KBM-7 (cell line): Measurements from ENCODE around the gene RASSF3.
"Not testable (repeated sequence)": the region's sequence is repeated elsewhere in the genome, so short reads cannot be mapped to it uniquely, and the experiment has no call there.

Experiments used
- DNase-seq: peaks from one replicate; pipeline ENCODE4 v3.0.0-alpha.2; 2015
- in situ Hi-C: fragments of 300-500 bp; cut with MboI; formaldehyde crosslinking; loops from 2 replicates; pipeline ENCODE4 v1.14.3; 2020; ENCODE audit warnings: low sequenced_read_pairs, low pct_unique_long_range_greater_than_20kb, mixed read lengths

RASSF3 gene

DNA sequence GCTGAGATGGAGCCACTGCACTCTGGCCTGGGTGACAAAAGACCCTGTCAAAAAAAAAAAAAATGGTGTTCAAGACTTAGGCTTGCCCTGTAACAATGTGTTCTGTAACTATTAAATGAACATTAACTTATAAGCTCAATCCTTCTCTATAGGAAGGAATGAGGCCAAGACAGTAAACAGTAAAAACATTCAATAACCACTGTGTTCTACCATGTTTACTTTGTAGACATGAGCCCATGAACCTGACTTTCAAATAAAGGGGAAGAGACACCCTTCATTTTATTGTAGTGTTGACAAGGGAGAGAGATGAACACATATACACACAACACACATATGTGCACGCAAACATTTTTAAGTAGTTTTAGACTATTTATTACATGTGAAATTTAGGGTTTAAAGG is 20.1 kb upstream of the RASSF3 start:
- in situ Hi-C loops, result no loop called here
- no peak for DNase-seq

DNA sequence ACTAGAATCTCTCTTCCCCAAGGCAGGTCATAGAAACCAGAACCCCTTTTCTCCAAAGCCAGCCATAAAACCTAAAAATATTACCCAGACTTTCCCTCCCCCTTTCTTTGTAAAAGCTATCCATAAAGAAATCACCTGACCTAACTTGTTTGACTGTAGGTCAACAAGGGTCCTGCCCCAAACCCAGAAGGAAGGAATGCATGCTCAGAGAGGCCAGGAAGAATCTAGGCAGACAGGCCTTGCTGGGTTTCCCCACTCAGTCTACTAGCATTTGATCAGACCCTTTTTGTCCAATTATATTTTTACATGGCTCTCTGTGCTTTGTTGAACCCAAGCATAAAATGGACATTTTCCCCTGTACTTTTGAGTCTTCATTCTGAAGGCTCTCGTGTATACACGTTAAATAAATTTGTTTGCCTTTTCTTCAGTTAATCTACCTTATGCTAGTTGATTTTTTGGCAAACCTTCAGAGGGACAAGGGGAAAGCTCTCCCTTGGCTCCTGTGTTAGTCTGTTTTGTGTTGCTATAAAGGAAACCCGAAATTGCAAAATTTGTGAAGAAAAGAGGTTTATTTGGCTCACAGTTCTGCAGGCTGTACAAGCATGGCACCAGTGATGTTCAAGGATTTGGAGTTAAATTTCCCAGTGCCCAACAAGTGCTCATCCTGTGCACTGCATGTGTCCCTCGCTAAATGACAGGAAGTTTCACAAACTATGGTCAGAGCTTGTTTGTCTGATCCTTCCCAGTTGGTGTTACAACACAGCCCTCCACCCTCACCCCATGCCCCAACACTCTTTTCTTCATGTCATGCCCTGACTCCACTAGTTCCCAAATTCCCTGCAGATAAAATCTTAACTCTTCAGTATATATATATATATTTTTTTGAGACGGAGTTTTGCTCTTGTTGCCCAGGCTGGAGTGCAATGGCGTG is 14.2 kb upstream of the RASSF3 start:
- in situ Hi-C loops, result no loop called here
- DNase-seq, result no peak

DNA sequence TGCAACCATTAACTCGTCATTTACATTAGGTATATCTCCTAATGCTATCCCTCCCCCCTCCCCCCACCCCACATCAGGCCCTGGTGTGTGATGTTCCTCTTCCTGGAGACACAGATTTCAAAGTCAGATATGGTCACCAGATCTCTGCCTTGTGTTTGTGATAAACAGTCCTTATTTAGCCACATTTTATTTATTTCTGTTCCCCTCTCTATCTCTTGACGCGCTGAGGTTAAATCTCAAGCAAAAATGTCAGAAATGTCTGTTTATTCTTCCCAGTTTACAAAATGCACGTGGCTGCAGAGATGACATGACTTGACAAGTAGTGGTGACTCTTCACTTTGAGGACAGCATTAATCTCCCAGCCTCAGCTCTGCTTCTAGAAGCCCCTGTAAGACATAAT is 11.5 kb upstream of the RASSF3 start:
- DNase-seq, result peak; percentile 56
- in situ Hi-C loops, result no loop called here

DNA sequence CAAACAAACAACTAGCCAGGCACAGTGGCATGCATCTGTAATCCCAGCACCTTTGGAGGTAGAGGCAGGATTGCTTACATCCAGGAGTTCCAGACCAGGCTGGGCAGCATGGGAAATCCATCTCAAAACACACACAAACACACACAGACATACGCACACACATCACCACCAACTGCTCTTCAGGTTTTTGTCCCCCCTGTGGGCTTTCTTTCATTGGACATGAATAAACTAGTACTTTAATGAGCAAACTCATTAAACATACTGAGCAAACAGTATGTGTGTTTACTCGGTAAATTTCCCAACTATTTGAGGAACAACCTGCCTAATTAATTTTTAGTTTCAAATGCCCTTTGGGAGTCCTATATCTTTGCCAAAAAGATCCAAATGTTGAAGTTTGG is 10.1 kb upstream of the RASSF3 start:
- in situ Hi-C loops, result no loop called here
- DNase-seq, result no peak

DNA sequence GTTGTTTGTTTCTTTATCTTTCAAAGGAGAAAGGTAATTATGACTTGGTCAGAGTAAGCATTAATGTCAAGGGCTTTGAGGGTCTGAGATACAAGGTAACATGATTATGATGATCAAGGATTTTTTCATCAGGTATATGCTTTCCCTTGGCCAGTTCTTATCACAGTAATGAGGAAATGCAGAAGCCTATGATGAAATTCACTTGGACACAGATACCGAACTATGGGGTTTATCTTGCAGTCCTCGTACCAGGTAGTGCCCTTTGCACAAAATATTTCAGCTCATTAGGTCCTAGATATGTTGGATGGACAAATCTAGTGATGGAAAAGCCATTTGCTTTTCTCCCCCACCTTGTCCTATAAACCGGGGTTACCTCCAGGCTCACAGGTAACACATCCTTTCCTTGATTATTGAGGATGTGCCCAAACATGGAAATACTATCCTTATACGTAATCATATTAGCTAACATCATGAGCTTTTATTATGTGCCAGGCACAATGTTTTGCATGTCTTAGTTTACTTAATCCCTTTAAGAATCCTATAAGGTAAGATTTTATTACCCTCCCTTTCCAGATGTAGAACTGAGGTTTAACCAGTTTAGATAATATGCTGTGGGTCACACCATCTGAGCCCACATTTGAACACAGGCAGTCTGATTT is 7.0 kb upstream of the RASSF3 start:
- in situ Hi-C loops, result no loop called here
- no peak for DNase-seq

DNA sequence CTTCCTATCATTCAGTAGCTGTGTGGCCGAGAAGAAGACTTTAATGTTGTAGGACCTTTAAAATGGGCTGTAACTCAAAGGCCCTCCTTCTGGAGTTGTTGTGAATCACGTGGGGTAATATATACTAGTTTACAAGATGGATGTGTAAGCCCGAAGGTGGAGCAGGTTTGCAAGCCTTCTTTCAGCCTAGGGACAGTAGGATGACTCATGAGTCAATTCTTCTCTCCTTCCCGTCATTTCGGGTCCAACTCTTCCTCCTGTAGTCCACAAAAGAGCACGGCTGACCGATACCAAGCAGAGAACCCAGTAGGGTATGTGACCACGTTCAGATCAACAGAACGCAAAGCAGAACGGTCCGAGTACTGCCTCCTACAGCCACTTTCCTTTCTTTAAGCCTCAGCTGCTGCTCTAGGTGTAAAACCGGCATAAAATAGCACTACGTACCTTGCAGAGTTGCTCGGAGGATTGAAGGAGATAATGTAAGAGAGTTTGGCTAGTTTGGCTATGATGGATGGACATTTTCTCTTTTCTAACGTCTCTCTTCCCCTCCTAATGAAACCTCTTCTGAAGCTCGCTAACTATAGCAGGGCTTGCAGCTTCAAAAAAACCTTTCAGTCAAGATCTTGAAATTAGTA is 1.3 kb upstream of the RASSF3 start:
- peak; percentile 65 for DNase-seq
- in situ Hi-C loops, result no loop called here

DNA sequence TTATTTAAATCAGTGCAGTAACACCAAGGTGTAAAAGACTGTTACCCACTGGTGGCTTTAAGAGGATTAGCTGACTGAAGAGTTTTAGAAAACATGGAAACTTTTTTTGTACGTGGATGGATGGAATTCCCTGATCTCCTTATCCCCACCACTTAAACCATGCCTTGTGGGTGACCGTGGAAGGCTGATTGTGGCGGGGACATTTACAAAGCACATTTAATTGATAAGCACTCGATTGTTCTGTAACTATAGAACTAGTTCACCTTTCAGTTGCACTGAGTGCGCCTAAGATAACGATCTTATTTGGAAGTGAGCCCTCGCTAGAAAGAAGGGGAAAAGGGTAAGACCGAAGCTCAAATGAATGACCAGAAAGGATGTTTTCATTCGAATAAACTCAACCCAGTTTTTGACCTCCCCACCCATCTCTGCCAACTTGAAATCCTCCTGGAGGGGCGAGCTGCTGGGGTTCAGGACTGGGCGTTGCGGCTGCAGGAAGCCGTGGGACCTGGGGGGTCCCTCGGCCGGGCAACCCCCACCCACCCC is 688 bp upstream of the RASSF3 start:
- DNase-seq, result no peak
- in situ Hi-C loops, result no loop called here

DNA sequence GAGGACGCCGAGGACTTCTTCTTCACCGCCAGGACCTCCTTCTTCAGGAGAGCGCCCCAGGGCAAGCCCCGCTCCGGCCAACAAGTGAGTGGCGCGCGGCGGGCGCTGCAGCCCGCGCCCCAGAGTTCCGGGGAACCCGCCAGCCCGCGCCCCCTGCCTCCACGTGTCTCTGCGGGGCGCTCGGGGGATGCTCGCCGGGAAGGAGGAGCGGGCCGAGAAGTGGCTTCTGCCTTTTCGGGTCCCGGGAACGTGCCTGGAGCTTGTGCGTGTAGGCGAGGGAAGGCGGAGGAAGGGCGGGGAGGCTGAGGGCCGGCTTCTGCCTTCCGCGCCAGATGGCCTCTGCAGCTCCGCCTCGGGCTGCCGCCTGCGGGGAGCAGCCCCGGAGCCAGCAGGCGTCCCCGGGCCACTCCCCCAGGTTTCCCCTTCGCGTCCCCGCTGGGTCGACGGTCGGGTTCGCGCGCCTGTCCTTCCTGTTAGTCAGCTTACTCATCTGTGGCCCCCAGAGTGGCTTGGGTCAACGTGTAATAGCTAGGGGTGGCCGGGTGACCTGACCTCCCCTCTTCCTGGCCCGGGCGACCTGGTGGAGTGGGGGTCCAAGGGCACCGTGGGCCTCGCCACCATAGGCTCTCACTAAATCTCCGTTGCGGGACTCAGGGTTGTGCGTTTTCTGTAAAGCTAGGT is 505 bp downstream of the RASSF3 start:
- peak; percentile 85 for DNase-seq
- in situ Hi-C loops, result no loop called here

DNA sequence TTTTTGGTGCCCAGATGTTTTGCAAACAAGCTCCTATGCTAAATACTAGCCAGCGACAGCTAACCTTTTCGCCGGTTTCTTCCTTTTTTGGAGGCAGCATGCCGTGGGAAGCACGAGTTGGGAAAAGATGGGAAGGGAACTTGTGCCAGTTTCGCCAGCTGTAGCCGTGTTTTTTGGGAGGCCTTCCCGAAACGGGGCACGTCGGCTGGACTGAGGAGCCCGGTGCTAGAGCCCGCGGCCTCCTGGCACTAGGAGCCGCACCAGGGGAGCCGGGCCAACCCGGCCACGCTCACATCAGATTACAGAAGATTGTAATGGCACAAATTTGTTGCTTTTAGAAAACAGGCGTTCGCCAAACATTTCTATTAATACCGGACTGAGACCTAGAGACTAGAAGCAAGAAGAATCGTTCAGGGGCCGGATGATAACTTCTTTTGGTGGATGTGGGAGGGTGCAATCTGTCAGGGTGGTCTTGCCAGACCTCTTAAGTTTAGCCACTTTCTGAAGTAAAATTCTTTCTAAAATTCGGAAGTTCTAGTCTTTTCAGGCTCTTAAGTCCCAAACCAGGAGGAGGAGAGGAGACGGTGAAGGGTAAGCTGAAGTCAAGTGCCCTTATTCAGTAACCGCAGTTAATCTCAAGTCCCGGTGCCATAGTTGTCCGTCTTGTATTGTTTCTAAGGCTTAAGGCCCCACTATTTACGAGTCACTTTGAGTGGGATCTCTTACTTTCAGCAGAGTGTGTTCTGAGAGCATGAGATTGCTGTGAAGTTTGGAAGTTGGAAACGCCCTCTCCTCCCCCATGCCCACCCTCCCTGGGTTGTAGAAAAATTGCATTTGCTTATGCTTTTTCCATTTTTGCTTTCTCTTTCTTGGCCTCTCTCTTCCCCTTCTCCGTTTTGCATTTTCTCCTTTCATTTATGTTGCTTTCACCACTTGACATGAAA is 1.3 kb downstream of the RASSF3 start:
- in situ Hi-C loops, result no loop called here
- DNase-seq, result peak; percentile 37

DNA sequence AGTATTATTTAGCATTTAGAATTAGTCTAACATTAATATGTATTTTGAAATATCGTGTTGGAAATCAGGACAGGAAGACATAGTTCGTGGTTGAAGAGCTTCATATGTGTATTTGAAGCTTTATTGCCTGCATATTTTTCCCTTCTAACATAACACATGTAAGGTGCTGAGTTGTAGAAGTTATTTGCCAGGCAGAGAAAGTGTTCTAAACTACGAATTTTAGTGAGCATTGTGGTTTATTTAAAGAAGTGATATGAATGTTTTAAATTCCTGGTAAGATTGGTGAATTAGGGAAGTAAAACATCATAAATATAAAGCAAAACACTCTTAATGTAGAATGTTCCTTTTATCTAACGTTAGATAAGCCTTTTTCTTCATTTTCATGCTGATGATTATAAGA is 2.5 kb downstream of the RASSF3 start:
- in situ Hi-C loops, result no loop called here
- DNase-seq, result no peak

DNA sequence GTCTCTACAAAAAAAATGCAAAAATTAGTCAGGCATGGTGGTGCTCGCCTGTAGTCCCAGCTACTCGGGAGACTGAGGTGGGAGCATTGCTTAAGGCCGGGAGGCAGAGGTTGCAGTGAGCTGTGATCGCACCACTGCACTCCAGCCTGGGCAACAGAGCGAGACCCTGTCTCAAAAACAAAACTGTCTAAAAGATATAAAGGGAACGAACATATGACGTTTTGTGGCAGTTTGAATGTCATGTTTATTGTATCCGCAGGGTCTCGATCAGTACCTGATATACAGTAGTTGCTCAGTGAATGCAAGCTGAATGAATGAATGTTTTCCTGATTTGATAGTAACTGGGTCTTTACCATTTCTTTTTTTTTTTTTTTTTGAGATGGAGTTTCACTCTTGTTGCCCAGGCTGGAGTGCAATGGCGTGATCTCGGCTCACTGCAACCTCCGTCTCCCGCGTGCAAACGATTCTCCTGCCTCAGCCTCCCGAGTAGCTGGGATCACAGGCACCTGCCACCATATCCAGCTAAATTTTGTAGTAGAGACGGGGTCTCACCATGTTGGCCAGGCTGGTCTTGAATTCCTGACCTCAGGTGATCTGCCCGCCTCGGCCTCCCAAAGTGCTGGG is 3.6 kb downstream of the RASSF3 start:
- DNase-seq, in situ Hi-C loops: not testable (repeated sequence)

DNA sequence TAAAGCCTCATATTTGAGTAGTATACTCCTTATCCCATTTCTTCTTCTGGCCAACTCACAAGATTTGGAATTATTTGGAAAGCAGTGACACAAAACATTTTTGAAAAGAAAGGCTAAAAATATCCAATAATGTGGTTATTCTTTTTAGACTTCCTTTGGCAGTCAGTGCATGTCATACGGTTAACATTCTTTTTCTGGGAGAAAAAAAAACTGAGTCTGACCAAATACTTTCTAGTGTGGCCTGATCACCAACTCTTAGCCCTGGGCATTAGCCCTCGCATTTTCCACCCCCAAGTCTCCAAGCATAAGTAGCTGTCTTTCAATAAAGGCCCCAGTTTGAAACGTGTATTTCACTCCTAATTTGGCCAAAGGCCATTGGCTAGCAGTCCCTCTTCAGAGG is 5.9 kb downstream of the RASSF3 start:
- in situ Hi-C loops, result no loop called here
- no peak for DNase-seq

DNA sequence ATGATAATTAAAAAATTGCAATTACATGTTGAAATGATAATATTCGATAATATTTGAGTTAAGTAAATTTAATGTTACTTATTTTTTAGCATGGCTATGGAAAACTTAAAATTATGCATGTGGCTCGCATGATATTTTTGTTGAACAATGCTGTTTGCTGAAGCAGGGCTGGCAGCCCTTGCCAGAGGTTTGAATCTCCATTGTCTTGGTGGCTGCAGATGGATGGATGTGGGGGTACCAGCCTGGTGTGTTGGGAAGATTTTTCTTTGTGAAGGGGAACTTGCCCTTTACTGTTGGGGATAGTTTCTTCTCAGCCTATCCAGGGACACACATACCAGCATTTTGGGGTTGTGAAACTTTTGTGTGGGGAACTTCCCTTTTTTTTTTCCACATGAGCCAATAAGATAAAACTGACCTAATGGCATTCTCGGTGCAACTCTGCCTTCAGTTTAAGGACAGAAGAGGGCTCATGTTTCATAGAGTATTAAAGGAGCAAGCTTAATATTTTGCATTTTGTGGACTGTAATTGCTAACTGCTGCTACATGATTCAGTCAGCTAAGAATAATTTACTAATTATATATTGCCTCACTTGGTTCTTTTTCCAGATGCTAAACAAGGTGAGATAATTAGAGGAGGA is 8.8 kb downstream of the RASSF3 start:
- peak; percentile 95 for DNase-seq
- in situ Hi-C loops, result no loop called here

DNA sequence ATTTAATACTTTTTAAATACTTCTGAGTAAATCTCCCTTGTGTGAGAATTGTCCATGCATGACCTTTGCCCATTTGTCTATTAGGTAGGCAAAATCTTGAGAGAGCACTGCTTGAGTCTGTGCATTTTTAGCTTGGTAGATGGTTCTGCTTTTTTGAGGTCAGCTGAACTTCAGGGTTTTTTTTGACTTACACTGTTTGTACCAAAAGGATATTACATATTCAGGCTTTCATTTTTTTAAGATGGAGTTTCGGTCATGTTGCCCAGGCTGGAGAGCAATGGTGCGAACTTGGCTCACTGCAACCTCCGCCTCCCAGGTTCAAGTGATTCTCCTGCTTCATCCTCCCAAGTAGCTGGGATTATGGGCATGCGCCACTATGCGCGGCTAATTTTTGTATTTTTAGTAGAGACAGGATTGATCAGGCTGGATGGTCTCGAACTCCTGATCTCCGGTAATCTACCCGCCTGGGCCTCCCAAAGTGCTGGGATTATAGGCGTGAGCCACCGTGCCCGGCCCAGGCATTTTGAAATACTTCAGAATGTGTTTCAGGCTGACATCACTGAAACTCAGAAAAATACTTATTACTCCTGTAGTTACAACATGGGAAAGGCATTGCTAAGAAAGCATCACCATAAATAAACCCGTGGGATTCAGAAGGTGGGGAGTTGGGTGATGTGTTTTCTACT is 11.1 kb downstream of the RASSF3 start:
- peak; percentile 50 for DNase-seq
- in situ Hi-C loops, result no loop called here

DNA sequence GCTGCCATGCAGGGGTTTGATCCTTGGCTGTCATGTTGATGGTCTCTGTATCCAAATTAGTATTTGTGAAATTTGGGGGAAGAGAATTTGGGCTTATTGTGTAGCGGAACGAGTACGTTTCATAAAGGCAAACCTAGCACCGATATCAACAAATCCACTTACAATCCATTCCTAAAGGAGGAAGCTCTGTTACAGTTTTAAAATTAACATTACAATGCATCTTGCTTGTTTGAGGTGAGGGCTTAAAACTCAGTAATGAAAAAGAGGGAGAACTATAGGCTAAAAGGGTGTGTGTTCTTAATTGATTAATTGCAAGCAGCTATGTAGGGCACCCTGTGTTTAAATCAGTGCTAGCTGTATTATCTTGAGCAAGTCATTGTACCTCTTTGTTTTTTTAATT is 13.7 kb downstream of the RASSF3 start:
- no peak for DNase-seq
- in situ Hi-C loops, result no loop called here

DNA sequence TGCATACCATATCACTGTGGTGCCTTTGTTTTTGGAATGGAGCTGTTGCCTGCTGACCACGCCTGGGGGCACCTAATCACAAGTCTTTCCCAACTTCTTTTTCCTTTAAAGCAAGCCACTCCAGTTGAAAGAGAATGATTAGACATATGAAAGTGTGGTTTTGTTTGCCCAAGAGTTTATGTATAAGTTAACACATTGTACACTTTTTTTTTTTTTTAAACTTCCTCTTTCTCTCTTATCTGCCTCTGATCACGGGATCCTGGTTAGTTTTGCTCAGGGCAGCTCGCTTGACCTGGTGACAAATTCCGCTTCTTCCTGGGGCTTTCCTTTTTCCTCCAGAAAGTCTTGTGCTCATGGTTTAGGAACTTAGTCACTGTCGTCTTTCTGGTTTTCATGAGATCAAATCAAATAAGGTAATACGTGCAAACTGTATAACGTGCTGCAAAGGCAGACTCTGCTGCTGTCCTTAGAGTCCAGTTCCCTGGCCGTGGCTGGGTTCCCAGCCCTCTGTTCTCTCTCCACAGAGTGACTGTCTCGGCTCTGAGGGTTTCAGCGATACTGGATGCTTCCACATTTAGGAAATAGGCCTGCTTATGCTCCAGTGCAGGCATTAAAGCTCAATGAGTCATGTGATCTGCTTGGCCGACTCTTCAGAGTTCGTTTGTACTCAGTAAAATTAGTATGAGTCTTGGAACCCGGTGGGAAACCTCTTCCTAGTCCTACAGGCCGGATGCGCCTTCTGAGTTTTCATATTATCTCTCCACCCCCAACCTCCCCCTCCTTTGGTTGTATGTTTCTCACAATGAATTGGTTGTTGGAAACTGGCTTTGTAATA is 15.2 kb downstream of the RASSF3 start:
- in situ Hi-C loops, result no loop called here
- peak; percentile 90 for DNase-seq
